HepG2 (cell line): ENCODE data around the gene ZNF100. TPM values are rescaled to one million over a fixed set of nuclear protein-coding genes. Genes with fewer than 3 reads are reported as not detected.

Experiments used
- ATAC-seq: fragments of 200-7000 bp; cut with Tn5 transposase; 3 replicates; pipeline ENCODE4 v1.9.1; 2020; ENCODE audit warnings: mild to moderate bottlenecking, moderate library complexity
- BruUV-seq: library from RNA; stranded (reverse); fragments of 400-500 nt; replicated peaks from 2 replicates; lab custom pipeline; 2021; lab: Mats Ljungman, UMichigan
- CTCF ChIA-PET: fragments of 300-600 bp; formaldehyde crosslinking; extraction: SDS; loops from one replicate; lab custom pipeline; 2021; ENCODE audit warnings: low total read pairs, inconsistent platforms, low intra/inter-chr PET ratio; lab: Yijun Ruan, JAX
- POLR2A ChIA-PET: fragments of 350-600 bp; sonication (Branson Sonifier 250); formaldehyde crosslinking; loops from one replicate; lab custom pipeline; 2020; ENCODE audit warnings: antibody characterized with exemption, inconsistent platforms; lab: Yijun Ruan, JAX
- DNase-seq: peaks from one replicate; pipeline ENCODE4 v3.0.0-alpha.2; 2015; ENCODE audit warnings: low spot score
- FAIRE-seq: peaks from 3 replicates; lab custom pipeline; 2011; peaks lifted over from hg19 to GRCh38; lab: Jason Lieb, UNC
- H2AFZ ChIP-seq: one replicate; pipeline ENCODE4 v1.6.1; 2011; ENCODE audit warnings: low read length, inconsistent platforms
- H3K27ac ChIP-seq: fragments of 300-600 bp; 3 replicates; pipeline ENCODE4 v1.8.0; 2011; ENCODE audit warnings: mixed run types, mild to moderate bottlenecking, mixed read lengths, low read length, inconsistent platforms; ENCODE audit not compliant: insufficient read depth; ENCODE audit errors: extremely low read length
- H3K27me3 ChIP-seq, 2 experiments: fragments of 200-600 bp in 1 of 2; 2 replicates in 1 of 2; 3 replicates in 1 of 2; pipeline versions ENCODE4 v1.6.0 to v1.8.0; 2011; ENCODE audit warnings: low read length in 2 of 2, mild to moderate bottlenecking in 2 of 2, moderate library complexity in 2 of 2, inconsistent platforms in 1 of 2; ENCODE audit not compliant: insufficient read depth in 2 of 2, control insufficient read depth in 1 of 2
- H3K36me3 ChIP-seq, 2 experiments: fragments of 200-600 bp in 1 of 2; replicated peaks in 1 of 2; 2 replicates in 1 of 2; 3 replicates in 1 of 2; pipeline versions ENCODE4 v1.5.1 to v1.8.0; 2011; ENCODE audit warnings: low read length in 2 of 2, inconsistent platforms in 1 of 2; ENCODE audit not compliant: insufficient read depth in 2 of 2, control insufficient read depth in 1 of 2
- H3K4me1 ChIP-seq: 2 replicates; pipeline ENCODE4 v1.5.1; 2012; ENCODE audit warnings: low read length, inconsistent platforms; ENCODE audit not compliant: insufficient read depth
- H3K4me2 ChIP-seq: 2 replicates; pipeline ENCODE4 v1.6.0; 2011; ENCODE audit warnings: low read depth, low read length, inconsistent platforms
- H3K4me3 ChIP-seq, 3 experiments: fragments of 200-600 bp in 1 of 3; sonication (generic), shearing (Covaris generic) in 1 of 3; replicated peaks in 1 of 3; 2 replicates each; pipeline ENCODE4 v1.5.1; 2011 to 2016; ENCODE audit warnings: low read length in 3 of 3, inconsistent platforms in 2 of 3, low read depth in 2 of 3, mild to moderate bottlenecking in 2 of 3, control low read depth in 1 of 3, mixed read lengths in 1 of 3; ENCODE audit not compliant: insufficient read depth in 1 of 3
- H3K79me2 ChIP-seq: one replicate; pipeline ENCODE4 v1.6.1; 2011; ENCODE audit warnings: low read length, inconsistent platforms; ENCODE audit not compliant: insufficient read depth
- H3K9ac ChIP-seq: 2 replicates; pipeline ENCODE4 v1.6.0; 2011; ENCODE audit warnings: mild to moderate bottlenecking, low read depth, low read length, inconsistent platforms; ENCODE audit not compliant: insufficient read depth
- H3K9me3 ChIP-seq: 2 replicates; pipeline ENCODE4 v1.5.1; 2012; ENCODE audit warnings: mild to moderate bottlenecking, low read length
- H4K20me1 ChIP-seq: 2 replicates; pipeline ENCODE4 v1.6.0; 2011; ENCODE audit warnings: inconsistent platforms, mild to moderate bottlenecking, low read length, moderate library complexity; ENCODE audit not compliant: insufficient read depth
- CAMTA2 ChIP-seq: sonication (generic); formaldehyde crosslinking; IDR thresholded peaks from 2 replicates; pipeline ENCODE4 v1.4.0; 2020; ENCODE audit warnings: mild to moderate bottlenecking, missing genetic modification reagents, borderline replicate concordance
- HMG20B ChIP-seq: conservative IDR thresholded peaks from 2 replicates; pipeline ENCODE4 v1.6.1; 2016; ENCODE audit warnings: missing genetic modification reagents, missing compliant biosample characterization
- MAFK ChIP-seq, 2 experiments: IDR thresholded peaks in 1 of 2; conservative IDR thresholded peaks in 1 of 2; 2 replicates each; pipeline ENCODE4 v1.6.1; 2011; ENCODE audit warnings: improper control_type of control experiment in 2 of 2, low read length in 2 of 2
- NFIB ChIP-seq: sonication (generic); formaldehyde crosslinking; IDR thresholded peaks from 2 replicates; pipeline ENCODE4 v1.9.0; 2021; ENCODE audit warnings: missing genetic modification reagents, mild to moderate bottlenecking, borderline replicate concordance
- PTBP1 ChIP-seq: fragments of 200-400 bp; formaldehyde crosslinking; IDR thresholded peaks from 2 replicates; pipeline ENCODE4 v1.6.1; 2018; ENCODE audit warnings: low read length, low read depth; ENCODE audit not compliant: poor library complexity, severe bottlenecking
- TBX3 ChIP-seq: fragments of 450-650 bp; IDR thresholded peaks from 2 replicates; pipeline ENCODE4 v1.6.1; 2017; ENCODE audit warnings: antibody characterized with exemption, mild to moderate bottlenecking, inconsistent platforms, borderline replicate concordance
- ZNF343 ChIP-seq: sonication (generic); formaldehyde crosslinking; IDR thresholded peaks from 2 replicates; pipeline ENCODE4 v1.4.0; 2020; ENCODE audit warnings: mild to moderate bottlenecking, missing genetic modification reagents
- ZNF552 ChIP-seq: sonication (generic); formaldehyde crosslinking; IDR thresholded peaks from 2 replicates; pipeline ENCODE4 v1.9.0; 2022; ENCODE audit warnings: missing genetic modification reagents, mild to moderate bottlenecking, borderline replicate concordance
- WGBS: methylation state at CpG from one replicate; pipeline ENCODE4 v1.1.6; 2017; ENCODE audit warnings: low lambda C conversion rate; 5-methylcytosine and 5-hydroxymethylcytosine counted together
- in situ Hi-C: cut with HindIII; loops from 2 replicates; pipeline ENCODE4 v1.10.0; 2017; ENCODE audit warnings: low pct_unique_long_range_greater_than_20kb; ENCODE audit not compliant: extremely low pct_ligation_motif_present
- intact Hi-C: fragments of 100-400 bp; cut with micrococcal nuclease; formaldehyde crosslinking; loops from one replicate; pipeline ENCODE4 v1.10.0; 2022; ENCODE audit not compliant: unreplicated experiment
- polyA plus RNA-seq, 8 experiments: library from polyadenylated mRNA; depleted of rRNA in 3 of 8; stranded (reverse) in 7 of 8; unstranded in 1 of 8; fragments of >200 nt; fragmentation: Illumina TruSeq in 4 of 8; extraction: Trizol in 4 of 8; gene quantifications; 2 replicates each; pipeline versions ENCODE4 v1.2.1 to v1.2.3, GENCODE V29; 2011 to 2016; ENCODE audit warnings: low read depth in 4 of 8, missing spikeins in 1 of 8, mixed read lengths in 1 of 8; ENCODE audit not compliant: insufficient read depth in 1 of 8
- total RNA-seq, 5 experiments: library from RNA; depleted of rRNA; stranded (reverse); fragments of >200 nt; fragmentation: Illumina TruSeq; extraction: Trizol; gene quantifications; 2 replicates each; pipeline ENCODE4 v1.2.3, GENCODE V29; 2016; ENCODE audit warnings: low read depth in 1 of 5

The ZNF100 gene
- total and polyA plus RNA-seq, 2 of the 13 experiments (the other 11 are each of a cell fraction or from before 2014, with no cell fraction given), result 2.5 to 11.4 TPM

DNA sequence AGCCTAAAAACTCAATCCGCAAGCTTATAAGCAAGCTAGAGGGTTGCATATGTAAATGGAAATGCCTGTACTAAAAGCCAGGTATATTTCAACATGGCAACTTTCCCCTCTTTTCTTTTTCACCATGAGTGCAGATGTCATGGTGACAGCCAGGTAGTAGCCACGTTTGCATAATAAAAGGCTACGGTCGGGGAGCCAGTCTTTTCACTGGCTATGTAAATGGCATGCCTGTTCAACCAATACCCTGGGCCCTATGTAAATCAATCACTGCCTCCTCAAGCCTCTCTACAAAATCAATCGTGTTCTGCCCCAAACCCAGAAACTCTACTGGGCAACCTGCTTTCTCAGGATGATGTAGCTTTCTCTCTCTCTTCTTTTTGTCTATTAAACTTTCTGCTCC is 87.4 kb downstream of the ZNF100 start:
- ATAC-seq, result no peak
- Histone ChIP-seq H3K27me3 (no peaks in the 10 kb centered on the region), H3K4me1 (no peaks in the 10 kb centered on the region), H3K36me3 (no peaks in the 10 kb centered on the region), H2AFZ (no peak overlapping the region), H3K27ac (no peak overlapping the region), H3K4me3 (no peak overlapping the region), H3K4me2 (no peak overlapping the region), H3K9ac (no peak overlapping the region), H3K9me3 (peaks cover 65% of the 10 kb centered on the region), H4K20me1 (no peaks in the 10 kb centered on the region), H3K79me2 (no peaks in the 10 kb centered on the region)
- in situ Hi-C loops (no loop called here), intact Hi-C loops (no loop called here)
- no TSS peak for BruUV-seq
- TF ChIP-seq ZNF343 (CRISPR knock-in tag), result no peak
- no peak for FAIRE-seq
- no peak for DNase-seq
- WGBS, result 10% methylated on average over 5 of the region's 5 CpGs
- POLR2A ChIA-PET, result no interaction called here
- CTCF ChIA-PET, result no interaction called here

DNA sequence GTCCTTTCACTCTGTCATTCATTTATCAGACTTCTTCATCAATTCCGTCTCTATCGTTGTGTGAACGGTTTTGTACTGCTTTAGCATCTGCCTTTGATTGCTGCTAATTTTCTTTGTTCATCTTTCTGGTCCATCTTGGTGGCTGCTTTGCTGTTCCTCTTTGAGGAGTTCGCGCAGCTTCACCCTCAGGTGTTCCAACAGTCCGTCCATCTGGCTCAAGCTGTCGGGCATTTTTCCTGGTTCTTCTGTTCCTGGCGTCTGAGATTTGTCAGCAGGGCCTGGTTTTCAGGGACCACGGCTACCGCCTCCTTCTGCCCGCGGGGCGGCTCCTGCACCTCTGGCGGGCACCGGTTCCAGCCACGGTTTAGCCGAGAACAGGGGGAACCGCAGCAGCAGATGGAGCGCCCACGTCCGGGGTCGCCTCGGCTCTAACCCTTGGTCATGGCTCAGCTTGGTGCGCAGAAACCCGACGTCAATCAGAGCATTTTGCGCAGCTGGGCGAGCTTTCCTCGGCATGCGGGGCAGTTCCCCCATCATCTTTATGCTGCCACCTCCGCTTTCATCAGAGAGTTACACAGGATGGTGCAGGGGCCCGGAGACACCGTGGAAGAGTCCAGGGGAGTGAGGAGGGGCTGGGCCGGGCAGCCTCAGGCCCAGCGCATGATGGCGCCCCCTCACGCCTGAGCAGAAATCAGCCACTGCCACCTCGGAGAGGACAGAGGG is 89.5 kb downstream of the ZNF100 start:
- Histone ChIP-seq H3K4me3 (no peak overlapping the region), H3K9ac (no peak overlapping the region), H3K4me1 (no peaks in the 10 kb centered on the region), H3K9me3 (peaks cover 65% of the 10 kb centered on the region), H3K79me2 (no peaks in the 10 kb centered on the region), H3K4me2 (no peak overlapping the region), H4K20me1 (no peaks in the 10 kb centered on the region), H2AFZ (no peak overlapping the region), H3K27ac (no peak overlapping the region), H3K36me3 (no peaks in the 10 kb centered on the region), H3K27me3 (no peaks in the 10 kb centered on the region)
- WGBS, result 54% methylated on average over 27 of the region's 38 CpGs
- no peak for TF ChIP-seq CAMTA2
- TF ChIP-seq PTBP1, result no peak
- TF ChIP-seq ZNF552 (CRISPR knock-in tag), result no peak
- TF ChIP-seq TBX3, result no peak
- no peak for TF ChIP-seq NFIB (CRISPR knock-in tag)
- no peak for TF ChIP-seq MAFK (conservative IDR thresholded peaks at IDR 0.05 in 1 of 2, IDR thresholded peaks at IDR 0.05 in 1 of 2; ENCODE audit: low read length in 2 of 2)
- no peak for TF ChIP-seq HMG20B (CRISPR knock-in tag)
- DNase-seq, result no peak
- POLR2A ChIA-PET, result no interaction called here
- CTCF ChIA-PET, result no interaction called here
- intact Hi-C loops (no loop called here), in situ Hi-C loops (no loop called here)
- BruUV-seq, result no TSS peak
- ATAC-seq, result no peak
- no peak for FAIRE-seq
